GM18520 (cell line): Measurements from ENCODE around the gene UNC5C.

Source experiments
- ATAC-seq: cut with Tn5 transposase; IDR thresholded peaks from one replicate; pipeline ENCODE4 v1.9.1; 2021; ENCODE audit not compliant: unreplicated experiment

The UNC5C gene

DNA sequence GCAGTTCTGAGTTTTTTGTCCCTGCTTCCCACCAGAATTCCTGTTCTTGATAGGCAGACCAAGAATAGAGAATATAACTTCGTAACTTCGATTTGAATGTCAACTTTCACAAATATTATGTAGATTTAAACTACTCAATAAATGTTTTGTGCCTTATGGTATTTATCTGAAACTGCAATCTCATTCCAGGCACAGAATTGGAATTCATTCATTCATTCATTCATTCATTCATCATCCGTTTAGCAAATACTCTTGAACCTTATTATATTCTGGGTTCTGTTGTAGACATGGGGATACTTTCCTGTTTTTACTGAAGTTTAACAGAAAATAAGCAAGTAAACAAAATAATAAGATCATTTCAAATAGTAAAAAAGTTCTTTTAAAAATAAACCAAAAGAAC, 324.4 kb downstream of the UNC5C start:
- no peak for ATAC-seq

DNA sequence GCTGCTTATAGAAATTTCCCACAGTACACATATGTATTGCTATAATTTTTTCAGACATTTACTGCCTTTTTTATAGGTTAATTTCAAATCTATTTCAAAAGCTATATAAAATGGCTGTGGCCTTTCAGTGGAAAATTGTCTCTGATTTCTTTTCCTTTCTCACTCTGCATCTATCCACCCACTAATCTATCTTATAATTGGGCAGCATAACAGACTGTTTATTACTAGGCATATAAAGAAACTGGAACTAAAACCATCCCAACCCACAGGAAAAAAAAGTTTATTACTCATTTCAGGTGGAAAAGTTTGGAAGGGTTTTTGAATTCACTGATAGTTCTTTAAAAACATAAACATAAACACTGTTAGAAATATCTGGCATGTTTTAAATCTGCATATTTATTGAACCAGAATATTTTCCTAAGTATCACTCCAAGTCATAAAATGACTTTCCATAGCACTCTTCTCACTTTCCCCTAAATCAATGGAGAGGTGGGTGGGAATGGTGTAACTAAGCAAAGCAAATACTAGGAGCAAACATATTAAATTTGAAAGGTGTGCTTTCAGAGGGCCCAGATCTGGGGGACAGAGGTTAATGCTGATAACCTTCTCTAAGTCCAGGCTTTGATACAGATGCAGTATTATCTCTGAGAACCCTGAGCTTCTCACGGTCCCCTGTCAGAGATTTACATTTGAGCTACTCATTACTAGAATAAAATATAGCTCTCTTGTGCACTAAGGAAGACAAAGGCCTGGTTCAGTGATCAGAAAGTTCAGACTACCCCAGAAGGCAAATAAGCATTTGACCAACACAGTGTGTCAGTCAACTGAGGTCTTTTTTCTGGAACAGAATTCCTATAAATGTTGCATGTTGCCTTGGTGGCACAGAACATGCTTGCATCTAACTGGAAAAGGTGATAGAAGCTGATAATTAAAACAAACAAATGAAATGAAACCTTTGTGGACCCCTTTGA, 328.3 kb downstream of the UNC5C start:
- no peak for ATAC-seq

DNA sequence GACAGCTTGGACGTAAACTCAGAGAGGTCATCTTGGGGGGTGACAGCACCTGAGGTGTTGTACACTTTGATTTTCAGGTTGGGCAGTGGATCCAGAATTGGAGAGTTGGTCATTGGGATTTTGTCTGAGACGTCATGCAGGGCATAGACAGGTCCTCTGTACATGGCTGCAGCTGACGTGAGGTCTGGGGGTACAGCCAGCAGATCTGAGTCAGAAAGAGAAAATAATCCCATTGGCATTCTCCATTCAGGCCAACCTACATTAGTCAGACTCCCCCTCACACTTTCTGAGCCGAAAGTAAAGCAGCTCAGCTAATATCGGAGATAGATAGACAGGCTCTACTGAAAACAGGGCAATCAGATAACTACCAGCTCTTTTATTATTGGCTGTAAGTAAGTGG, 329.7 kb downstream of the UNC5C start:
- no peak for ATAC-seq

DNA sequence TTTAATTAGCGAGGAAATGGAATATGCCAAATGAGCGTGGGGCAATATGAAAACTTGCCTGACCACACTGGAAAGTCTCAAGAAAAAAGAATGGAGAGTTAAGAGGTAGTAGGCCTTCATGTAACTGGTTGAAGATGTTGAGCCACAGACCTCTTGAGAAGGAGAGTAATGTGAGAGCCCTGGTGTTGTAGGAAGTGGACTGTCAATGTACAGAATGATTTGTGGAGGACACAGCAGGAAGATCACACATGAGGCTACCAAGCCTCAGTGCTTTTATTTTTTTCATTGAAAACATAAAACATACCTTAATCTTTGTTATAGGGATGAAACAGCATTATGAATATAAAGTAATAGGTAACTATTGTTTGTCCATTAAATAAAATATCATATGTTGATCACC, 331.6 kb downstream of the UNC5C start:
- ATAC-seq, result no peak

DNA sequence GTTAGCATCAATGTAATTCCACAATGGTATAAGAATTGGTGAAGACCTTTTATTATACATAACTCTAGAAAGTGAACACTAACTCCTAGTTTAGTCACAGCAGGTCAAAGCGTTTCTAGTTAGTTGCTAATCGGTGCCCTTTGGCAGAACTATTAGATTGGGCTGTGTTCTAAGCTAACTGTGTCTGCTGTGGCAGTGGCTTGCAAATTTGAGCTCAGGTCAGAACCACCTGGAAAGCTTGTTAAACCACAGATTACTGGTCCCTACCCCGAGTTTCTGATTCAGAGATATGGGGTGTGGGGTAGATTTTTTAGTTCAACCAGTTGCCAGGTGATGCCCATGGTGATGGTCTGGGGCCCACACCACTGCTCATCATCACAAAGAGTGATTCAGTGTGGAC, 332.1 kb downstream of the UNC5C start:
- no peak for ATAC-seq

DNA sequence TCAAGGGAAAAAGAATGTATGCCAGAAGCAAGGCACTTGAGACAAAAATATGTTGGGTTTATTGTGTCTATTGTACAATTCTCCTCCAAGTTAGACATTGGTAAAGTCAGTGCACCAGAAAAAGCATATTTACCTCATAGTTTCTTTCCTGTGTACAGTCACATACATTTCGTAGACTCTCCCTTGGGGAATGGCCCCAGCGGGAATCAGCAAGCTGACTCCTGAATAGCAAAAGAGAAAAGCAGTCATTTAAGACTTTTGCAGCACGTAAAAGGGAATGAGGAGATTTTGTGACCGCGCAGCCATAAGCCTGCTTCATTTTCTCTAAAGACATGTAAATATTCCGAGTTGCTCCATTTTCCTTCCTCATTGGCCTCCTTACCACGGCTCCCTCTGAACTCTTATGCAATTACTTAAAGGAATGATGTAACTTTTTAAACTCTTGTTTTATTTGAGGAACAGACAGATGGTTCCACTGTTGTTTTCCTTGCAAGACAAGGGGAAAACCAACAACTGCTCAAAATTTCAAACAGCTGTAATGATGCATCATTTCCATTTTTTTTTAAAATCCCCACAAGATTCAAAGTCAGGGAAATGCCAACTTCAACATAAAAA, 332.7 kb downstream of the UNC5C start:
- no peak for ATAC-seq

DNA sequence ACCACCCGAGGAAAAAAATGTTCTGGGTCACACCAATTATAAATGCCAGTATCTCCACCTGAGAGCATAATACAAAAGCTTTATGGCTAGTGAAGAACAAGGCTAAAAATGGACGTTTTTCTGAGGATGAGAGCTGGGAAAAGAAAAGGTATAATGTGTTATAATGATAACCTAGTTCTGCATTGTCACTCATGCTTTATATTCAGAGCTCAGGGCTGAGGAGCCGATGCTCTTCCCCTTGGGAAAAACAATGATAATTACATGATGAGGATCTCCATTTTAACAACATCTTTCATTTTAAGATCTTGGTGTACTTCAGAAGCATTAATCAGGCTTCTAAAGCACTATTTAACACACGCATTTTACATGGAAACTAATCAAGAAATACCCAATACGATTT, 333.7 kb downstream of the UNC5C start:
- ATAC-seq, result no peak

DNA sequence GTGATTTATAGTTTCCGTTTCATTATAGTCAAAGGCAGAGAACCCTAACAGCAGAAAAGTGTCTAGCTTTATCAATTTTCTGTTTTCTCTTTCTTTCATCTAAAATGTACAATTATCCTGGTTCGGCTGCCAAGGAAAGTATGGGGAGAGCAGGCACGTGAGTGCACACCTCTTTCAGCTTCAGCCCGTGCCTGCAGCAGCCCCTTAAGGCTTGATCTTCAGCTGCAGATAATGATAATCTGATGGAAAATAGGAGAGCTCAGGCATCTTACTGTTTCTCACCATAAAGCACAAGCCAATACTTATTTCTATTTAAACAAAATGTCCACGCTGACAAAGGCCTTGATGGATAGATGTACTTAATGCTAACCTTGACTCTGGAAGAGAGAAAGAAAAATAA, 334.4 kb downstream of the UNC5C start:
- ATAC-seq, result no peak

DNA sequence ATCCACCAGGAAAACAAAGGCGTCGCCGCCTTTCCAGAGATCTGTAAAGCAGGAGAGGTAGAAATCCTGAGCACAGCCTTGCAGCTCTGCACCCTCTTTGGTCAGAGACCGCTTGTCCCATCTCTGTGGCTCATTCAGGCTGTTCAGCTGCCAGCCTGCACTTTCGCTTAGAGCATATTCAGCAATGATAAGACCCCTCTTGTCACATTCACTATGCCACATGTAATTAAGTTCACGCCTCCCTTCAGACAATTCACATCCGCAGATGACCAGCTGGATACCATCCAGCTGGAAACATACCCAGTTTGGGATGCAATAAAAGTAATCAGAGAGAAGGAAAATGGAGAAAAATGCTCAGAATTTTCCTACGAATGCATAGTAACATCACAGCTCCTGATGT, 335.4 kb downstream of the UNC5C start:
- no peak for ATAC-seq

DNA sequence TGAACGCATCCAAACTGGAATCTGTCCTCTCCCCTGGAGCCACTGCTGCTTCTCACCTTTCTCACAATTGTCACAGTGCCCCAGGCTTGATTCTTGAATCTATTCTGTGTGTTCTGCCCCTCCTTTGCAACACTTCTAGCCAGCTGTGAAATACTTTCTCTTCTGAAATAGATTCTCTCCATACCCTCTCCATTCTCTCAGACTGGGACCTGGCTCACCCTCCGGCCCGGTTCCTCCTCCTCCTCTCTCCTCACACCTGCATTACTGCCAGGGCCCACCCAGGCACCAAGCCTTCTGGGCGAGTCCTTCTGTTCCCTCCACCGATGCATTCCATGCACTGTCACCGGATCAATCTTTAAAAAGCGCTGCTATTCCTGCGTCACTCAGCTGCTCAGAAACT, 336.1 kb downstream of the UNC5C start:
- ATAC-seq, result no peak

DNA sequence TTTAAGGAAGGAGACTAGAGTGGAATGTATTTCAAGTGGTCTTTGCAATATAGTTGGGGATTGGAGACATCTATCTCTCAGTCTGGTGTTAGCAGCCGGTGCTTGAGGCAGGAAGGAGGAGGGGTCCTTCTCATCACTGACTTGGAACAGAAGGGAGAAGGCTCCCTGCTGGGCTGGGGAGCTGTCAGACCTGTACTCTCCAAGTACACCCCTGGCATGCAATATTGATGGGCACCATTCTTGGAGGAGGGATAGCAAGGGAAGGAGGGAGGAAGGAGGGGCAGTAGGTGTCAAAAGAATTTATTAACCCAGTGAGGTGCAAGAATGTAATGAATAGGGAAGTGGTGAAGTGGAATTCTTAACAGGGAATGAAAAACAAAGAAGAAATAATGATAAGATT, 338.8 kb downstream of the UNC5C start:
- no peak for ATAC-seq

DNA sequence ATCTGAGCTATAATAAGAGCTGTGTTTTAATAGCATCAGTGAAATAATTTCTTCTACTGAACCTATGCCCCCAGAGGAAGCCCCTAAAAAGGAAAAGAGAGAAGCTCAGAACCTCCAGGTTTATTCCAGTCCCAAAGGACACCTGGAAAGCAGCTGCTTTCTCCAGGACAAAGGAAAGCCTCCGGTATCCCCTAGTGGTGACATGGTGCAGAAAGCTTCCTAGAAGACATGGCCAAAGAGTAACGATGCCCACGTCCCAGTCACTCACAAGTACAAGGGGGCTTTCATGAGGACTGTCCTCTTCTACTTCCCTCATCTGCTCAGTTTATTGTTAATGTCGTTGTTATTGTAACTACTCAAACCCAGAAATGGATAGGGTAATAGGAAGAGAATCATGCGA, 343.9 kb downstream of the UNC5C start:
- no peak for ATAC-seq

DNA sequence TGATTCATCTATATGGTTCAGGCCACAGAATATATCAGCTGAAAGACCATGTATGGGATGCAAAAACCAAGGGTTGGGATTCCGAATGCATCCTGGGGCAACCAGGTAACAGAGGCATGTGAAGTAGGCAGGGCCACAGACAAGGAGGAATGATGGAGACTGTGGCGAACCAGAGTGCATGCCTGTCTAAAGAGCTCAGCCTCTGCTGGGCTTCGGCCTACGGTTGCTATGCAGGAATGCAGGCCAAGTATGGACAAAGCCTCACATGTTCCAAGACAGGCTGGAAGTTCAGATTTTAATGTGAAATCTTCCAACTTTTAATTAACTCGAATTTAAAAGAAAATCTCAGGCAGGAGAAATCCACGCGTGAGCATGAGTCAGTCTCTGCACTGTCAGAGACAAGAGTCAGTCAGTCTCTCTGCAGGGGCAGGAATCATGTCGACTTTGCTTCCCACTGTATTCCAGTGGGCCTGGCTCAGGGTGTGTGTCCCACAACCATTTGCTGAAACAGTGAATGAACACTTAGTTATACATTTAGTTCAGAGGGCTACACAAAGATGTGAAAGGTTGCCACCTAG, 344.4 kb downstream of the UNC5C start:
- ATAC-seq, result no peak

DNA sequence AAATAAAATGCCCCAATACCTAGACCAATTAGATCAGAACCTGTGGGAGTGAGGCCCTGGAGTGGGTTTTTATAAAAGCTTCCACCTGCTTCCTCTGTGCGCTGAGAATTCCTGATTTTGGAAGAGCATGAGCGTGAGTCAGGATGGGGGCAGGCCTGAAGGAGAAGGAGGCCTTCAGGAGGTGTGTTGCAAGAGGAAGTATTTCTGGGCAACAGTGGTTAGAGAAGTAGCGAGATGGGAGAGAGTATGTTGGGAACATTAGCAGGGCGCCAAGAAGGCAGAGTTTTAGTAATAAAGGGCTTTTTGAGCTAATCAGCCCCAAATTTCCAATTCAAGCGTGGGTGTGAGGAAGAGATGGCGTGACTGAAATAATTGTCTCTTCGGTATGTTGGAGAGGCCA, 349.8 kb downstream of the UNC5C start:
- no peak for ATAC-seq

DNA sequence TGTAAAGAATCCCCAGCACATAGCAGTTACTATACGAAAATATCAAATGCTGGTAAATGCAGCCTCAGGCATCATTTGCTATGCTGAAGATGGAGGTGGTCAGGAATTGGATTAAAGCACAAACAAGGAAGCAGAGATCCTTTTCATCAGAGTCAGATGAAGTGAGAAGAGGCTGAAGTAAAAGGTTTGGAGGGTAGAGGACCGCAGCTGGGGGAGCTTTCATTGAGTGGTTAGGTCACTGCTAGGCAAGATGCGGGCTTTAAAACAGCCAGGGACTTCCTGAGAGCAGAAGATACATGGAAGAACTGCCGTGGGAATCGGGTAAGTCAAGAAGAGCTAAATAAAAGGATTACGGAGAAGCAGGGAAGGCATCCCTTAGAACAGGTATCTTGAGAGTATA, 351.4 kb downstream of the UNC5C start:
- ATAC-seq, result no peak

DNA sequence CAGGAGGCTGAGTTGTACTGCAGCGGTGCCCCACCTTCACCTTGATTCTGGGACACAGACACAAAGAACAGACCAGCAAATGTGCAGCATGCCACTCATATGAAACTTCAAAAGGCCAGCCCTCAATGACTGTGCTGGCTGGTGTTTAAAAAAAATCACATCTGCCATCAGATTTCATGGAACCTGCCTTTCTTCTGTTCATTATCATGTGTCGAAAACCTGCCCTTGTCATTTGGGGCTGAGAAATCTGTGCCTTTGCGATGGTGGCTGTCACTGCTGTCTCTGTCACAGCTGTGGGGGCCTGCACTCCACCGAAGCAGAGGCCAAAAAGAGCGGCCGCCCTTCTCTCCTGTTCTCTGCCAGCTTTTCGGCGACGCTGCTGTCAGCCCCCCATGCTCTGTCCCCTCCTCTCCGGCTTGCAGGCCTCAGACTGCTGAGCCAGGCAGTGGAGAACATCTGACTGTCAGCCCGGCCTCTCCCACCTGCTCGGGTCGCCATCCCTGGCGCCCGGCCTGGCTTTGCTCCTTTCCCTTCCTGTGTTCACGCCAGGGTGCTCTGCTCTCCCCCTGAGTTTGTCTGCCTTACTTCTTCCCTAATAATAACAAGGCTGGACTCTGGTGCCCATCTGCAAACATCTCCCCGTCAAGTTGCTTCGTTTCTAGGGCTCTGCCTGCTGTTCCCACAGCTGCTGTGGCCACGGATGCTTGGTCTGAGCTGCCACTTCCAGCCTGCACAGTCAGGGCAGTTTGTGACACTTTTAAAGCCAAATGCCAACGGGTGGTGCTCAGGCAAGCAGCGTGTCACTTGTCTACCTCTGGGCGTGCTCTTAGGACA, 355.2 kb downstream of the UNC5C start:
- ATAC-seq, result no peak

DNA sequence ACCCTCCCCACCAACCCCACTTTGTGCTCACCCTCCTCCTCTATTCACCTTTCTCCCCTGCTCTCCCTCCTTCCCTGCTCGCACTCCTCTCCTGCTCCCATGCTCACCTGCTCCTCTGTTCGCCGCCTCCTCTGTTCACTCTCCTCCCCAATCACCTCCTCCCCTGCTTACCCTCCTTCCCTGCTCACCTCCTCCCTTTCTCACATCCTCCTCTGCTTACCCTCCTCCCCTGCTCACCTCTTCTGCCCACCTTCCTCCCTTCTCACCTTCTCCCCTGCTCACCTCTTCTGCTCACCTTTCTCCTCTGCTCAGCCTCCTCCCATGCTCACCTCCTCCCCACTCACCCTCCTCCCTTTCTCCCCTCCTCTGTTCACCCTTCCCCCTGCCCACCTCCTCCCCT, 357.2 kb downstream of the UNC5C start:
- no peak for ATAC-seq

DNA sequence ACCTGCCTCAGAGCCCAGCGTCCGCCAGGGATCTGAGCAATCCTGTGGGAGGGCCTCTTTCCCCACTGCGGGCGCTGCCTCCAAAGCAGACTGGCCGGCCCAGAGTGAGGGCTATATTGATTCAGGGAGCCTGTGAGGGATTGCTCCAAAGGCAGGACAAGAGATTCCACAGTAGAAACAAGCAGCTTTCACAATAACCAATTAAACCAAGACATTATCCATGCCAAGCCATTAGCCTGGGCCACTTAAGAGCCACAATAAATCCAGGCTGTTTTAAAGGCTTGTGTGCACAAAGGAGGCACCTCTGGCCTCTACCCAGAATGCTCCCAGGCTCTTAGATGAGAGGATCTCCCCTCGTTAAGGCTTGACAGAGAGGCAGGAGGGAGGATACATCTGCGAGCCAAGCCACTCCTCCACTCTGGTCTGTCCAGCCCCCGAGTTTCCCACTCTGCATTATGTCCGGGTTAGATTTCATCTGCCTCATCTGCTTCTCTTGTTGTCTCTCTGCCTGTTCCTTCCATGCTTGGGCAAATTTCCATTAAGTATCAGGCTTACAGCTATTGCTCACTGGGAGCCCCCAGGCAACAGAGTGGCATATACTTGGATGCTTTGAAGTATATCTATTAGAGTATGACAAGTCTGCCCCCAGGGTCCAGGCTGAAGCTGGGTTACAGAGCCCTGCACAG, 357.9 kb downstream of the UNC5C start:
- ATAC-seq, result no peak

DNA sequence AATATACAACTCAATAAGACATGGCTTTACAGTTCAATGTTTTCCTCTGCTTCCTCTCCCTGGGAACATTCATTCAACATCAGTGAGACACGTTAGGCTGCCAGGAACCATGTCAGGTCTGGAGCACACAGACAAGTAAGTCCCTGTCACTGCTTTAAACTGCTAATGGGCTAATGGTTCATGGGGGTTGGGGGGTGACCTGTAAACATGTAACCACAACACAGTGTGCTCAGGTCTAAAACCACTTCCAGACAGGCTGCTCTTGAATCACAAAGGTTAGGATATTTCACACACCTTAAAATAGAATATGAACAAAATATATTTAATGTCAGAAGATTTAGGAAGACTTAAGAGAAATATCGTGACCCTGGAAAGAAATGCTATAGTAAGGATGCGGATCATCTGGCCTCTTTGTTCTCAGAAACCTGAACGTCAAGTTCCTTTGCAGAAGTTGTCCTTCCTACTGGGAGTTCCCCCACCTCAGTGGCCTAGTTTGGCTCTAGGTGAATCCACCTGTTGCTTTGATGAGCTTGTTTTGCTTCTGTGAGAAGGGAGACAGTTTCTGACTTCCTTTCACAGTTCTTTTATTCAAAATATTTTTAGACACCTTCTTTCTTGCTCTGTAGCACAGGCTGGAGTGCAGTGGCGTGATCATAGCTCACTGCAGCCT, 359.9 kb downstream of the UNC5C start:
- no peak for ATAC-seq

DNA sequence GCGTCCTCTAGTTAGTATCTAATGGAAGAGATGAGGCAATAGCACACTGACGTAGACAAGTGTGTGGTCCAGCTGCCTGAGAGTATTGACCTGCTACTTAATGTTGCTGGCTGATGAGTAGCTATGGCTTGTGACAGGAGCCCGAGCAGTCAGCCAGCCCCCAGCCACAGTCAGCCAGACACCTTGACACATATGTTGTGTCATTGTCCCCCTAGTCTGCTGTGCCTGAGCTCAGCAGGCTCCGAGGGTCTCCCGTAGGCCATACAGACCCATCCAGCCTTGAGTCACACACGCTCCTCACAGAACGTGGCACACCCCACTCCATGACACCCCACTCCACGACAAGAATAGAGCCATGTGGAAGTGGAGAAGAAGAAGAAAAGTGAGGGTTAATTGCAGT, 362.1 kb downstream of the UNC5C start:
- ATAC-seq, result no peak
